Astrocyte of the spinal cord (primary cell): ENCODE data around the gene AKAP10.

Experiments used
- DNase-seq: peaks from one replicate; pipeline ENCODE4 v3.0.0; 2011; ENCODE audit warnings: low read depth, low spot score
- H3K4me3 ChIP-seq: 2 replicates; pipeline ENCODE4 v1.5.1; 2011; ENCODE audit warnings: low read depth, mild to moderate bottlenecking, low read length, moderate library complexity
- in situ Hi-C: cut with HindIII; loops from 2 replicates; pipeline ENCODE4 v1.10.0; 2017; ENCODE audit warnings: low sequenced_read_pairs
- TF ChIP-seq, protein P1 (sequence below): IDR thresholded peaks from 2 replicates; pipeline ENCODE4 v1.5.1; 2012; ENCODE audit warnings: low read depth, mild to moderate bottlenecking, low read length, inconsistent platforms

AKAP10 gene

DNA sequence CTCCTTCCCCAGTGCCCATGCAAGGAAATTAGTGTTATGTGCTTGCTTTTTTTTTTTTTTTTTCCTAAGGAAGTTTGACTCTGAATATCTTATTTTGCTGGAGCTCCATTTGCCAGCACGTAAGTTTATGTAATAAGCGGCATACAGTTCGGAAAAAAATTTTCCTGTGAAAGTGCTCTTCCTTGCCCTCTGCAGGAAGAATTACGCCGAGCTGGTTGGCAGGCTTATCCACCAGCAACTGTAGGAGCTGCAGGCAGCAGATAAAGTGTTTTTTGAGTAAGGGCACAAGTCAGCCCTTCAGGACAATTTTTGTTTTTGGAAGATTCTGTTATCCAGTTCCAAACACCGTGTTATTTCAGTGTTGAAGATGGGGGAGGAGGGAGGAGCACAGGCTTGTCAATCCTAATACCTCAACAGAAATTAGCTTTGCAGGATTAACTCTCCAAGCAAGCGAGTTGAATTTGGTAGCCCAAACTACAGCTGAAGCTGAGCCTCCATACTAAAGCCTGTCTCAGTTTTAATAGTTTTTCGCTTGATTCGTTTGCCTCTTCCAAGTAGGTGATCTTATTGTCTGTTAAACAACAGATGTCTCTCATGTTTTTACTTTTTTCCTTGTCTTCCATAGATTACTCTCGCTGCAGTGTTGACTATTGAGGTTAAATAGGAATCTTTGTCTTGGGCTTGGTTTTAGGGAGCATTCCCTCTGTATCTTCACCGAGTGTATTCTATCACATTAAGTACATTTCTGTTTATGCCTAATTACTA, 32.7 kb upstream of the AKAP10 start:
- peak overlapping the region; percentile 17 for H3K4me3 ChIP-seq
- in situ Hi-C loops: no loop called here
- TF ChIP-seq, protein P1, sequence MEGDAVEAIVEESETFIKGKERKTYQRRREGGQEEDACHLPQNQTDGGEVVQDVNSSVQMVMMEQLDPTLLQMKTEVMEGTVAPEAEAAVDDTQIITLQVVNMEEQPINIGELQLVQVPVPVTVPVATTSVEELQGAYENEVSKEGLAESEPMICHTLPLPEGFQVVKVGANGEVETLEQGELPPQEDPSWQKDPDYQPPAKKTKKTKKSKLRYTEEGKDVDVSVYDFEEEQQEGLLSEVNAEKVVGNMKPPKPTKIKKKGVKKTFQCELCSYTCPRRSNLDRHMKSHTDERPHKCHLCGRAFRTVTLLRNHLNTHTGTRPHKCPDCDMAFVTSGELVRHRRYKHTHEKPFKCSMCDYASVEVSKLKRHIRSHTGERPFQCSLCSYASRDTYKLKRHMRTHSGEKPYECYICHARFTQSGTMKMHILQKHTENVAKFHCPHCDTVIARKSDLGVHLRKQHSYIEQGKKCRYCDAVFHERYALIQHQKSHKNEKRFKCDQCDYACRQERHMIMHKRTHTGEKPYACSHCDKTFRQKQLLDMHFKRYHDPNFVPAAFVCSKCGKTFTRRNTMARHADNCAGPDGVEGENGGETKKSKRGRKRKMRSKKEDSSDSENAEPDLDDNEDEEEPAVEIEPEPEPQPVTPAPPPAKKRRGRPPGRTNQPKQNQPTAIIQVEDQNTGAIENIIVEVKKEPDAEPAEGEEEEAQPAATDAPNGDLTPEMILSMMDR: peak; percentile 61
- peak; percentile 60 for DNase-seq

DNA sequence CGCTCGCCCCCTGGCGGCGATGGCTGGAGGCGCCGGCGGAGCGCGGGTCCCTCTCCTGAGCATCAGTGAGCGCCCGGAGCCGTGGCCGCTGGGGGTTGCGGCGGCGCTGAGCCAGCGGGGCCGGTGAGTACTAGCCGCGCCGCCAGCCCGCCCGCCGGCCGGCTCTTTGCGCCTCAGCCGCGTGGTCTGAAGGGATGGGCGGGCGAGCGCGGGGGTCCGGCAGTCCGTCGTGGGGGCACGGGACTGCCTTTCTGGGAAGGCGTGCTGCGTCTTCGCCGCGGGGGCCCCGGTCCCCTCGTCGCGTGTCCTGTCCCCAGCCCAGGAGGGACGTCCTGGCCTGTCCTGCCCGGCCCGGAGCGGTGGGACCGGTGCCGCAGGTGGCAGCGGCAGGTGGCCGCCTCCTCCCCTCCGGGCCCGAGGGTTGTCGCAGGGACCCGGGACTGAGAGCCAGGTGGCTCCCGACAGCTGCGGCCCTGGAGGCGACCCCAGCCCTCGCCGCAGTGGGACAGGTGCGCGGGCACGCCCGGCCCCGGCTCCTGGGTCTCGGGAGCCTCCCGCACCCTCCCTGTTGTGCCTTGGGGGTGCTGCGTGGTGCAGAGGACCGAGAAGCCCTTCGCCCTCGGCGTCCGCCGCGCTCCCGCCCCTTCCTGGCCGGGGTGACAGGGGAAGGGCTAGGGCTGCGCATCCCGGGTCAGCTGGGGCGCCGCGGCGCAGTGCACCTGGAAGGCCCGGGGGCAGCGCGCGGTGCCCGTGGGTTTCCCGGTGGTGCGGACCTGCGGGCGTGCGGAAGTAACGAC, 31.9 kb upstream of the AKAP10 start, which contains the start of gene SPECC1:
Gene SPECC1, plus strand, starts transcription at position 58 of the 797 bp plus-strand sequence. CDS start 87,293 bp downstream, outside the sequence.
- DNase-seq: peak; percentile 63
- in situ Hi-C loops: no loop called here
- TF ChIP-seq, protein P1: peak; percentile 76

DNA sequence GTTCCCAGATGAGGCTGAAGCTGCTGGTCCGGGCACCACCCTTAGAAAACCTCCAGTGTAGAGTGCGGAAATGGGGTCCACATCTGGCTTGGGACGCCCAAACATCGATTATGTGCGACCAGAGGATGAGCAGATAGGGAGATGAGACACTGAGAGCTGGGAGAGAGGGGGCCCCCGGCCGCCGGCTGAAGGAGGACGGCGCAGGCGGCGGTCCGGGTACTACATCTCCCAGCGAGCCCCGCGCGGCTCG, 31.3 kb upstream of the AKAP10 start:
- H3K4me3 ChIP-seq: peak overlapping the region; percentile 52
- TF ChIP-seq, protein P1: no peak
- peak; percentile 40 for DNase-seq
- in situ Hi-C loops: no loop called here

More for the DNA sequence above, 31.9 kb upstream of the AKAP10 start, which contains the start of gene SPECC1:
- peak within 1 kb of the TSS; percentile 52 for H3K4me3 ChIP-seq

DNA sequence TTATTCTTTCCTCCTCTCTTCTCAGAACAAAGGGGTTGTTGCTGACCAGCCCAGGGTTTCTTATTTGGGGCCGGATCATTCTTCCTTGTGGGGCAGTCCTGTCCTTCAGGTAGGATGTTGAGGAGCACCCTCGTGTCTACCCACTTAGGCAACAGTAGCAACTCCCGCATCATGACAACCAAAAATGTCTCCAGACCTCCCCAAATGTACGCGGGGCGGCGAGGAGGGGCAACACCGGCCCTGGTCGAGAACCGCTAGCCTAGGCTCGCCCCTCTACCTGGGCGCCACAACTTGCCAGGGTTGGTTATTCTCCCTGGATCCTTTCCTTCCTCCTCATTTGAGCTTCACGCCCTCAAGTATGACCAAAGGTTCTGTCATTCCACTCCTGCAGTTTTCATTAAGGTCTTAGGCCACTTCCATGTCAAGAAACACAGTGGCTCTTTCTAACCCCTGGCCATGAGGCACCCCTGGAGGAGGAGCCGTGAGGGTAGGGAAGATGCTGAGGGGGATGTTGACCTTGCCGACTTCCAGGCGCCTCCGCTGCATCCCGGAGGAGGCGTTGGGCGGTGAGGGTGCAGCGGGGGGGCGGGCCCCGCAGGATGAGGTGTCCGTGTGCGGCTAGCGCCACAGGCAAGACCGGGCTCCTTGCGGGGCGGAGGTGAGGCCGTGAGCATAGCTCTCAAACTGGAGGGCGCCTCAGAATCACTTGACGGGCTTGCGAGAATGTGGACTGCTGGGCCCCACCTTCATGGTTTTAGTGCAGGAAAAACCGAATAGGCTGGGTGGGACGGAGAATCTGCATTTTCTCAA, 30.8 kb upstream of the AKAP10 start:
- peak overlapping the region; percentile 52 for H3K4me3 ChIP-seq
- in situ Hi-C loops: no loop called here
- TF ChIP-seq, protein P1: no peak
- no peak for DNase-seq

DNA sequence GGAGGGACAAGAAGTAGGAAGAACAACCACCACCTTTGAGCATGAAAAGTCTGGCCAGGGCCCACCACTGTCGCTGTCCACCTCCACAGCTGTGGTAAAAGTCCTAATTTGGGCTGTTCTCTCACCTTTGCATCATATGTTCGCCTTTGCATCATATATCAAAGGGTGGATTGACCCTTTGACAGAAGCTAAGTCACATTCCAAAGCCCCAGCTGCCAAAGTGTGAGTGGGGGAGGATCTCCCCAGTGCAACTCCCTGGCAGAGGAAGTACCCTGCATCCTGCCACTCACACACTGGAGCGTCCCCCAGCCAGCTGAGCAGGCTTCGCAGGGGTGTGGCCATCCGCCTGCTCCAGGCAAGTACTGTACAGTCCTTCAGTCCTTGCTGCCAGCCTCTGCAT, 18.9 kb upstream of the AKAP10 start:
- DNase-seq: no peak
- H3K4me3 ChIP-seq: no peak overlapping the region
- TF ChIP-seq, protein P1: no peak
- in situ Hi-C loops: no loop called here

DNA sequence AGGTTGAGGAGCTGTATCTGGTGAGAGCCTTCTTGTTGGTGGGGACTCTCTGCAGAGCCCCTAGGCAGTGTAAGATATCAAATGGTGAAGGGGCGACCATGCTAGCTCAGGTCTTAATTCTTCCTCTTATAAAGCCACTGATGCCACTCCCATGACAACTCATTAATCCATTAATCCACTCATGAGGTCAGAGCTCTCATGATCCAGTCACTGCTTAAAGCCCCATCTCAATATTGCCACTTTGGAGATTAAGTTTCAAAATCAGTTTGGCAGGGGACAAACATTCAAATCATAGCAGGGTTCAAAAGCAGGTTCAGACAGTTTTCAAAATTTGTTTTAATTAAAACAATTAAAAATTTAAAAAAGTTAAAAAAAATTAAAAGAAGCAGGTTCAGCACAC, 18.5 kb upstream of the AKAP10 start:
- no peak for DNase-seq
- TF ChIP-seq, protein P1: no peak
- H3K4me3 ChIP-seq: no peak overlapping the region
- in situ Hi-C loops: no loop called here
